PC-3 (cell line): ENCODE measurements around the gene EBF4.

ENCODE experiments used
- CTCF ChIP-seq: fragments of 300-600 bp; sonication (generic); conservative IDR thresholded peaks from 2 replicates; pipeline ENCODE4 v1.5.1; 2017; ENCODE audit warnings: antibody characterized with exemption, low read depth, mild to moderate bottlenecking, low read length
- EZH2 ChIP-seq: fragments of 300-600 bp; sonication (generic); IDR thresholded peaks from one replicate; pipeline ENCODE4 v1.6.1; 2017; ENCODE audit warnings: antibody characterized with exemption, mild to moderate bottlenecking, low read length; ENCODE audit not compliant: unreplicated experiment

DNA sequence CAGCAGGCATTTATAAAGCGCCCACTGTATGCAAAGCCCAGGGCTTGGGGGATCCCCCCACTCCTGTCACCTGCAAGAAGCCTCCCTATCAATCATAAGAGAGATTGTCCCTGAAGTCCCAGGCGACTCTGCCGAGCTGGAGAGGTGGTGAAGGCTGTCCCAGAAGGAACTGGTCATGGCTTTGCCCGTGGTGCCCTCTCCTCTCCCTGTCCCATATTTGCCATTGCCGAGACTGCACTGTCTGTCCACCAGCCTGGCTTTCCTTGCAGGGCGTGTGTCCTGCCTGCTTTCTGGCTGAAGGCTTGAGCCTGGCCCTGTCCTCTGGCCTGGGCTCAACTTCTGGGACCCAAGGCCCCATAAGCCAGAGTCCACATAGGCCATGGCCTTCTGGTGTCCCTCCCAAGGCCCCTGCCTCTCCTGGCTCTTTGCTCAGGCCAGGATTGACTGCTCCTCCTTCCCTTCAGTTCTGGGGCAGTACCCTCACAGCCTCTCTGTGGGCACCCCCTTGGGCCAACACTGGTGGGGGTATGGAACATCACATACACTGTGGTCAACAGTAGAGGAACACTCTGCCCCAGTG lies 61.0 kb downstream of the EBF4 start:
- no peak for TF ChIP-seq CTCF
- no peak for TF ChIP-seq EZH2
